H1 (cell line): Measurements from ENCODE around the gene RUVBL2. TPM values are rescaled to one million over a fixed set of nuclear protein-coding genes. Genes with fewer than 3 reads are reported as not detected.
A peak's percentile ranks its signal among the peaks of the same experiment; 100 is the strongest.
"Not testable (repeated sequence)": the region's sequence is repeated elsewhere in the genome, so short reads cannot be mapped to it uniquely, and the experiment has no call there.

Experiments
- CTCF ChIA-PET: fragments of 300-600 bp; sonication (Branson Sonifier 250); formaldehyde crosslinking; loops from one replicate; lab custom pipeline; 2021; ENCODE audit not compliant: partially characterized antibody; lab: Charles Lee
- POLR2A ChIA-PET: fragments of 300-600 bp; sonication (Branson Sonifier 250); formaldehyde crosslinking; loops from one replicate; lab custom pipeline; 2021; ENCODE audit warnings: inconsistent platforms; ENCODE audit not compliant: partially characterized antibody; lab: Charles Lee
- DNase-seq, 2 experiments: peaks; one replicate each; pipeline versions ENCODE4 v3.0.0 to v3.0.0-alpha.2; 2010 to 2022; ENCODE audit warnings: low spot score in 2 of 2, low read depth in 1 of 2, mixed read lengths in 1 of 2
- FAIRE-seq: peaks from 2 replicates; lab custom pipeline; 2011; peaks lifted over from hg19 to GRCh38; lab: Jason Lieb, UNC
- H2AFZ ChIP-seq: 2 replicates; pipeline ENCODE4 v1.8.1; 2012; ENCODE audit warnings: low read length, inconsistent platforms
- H2AK5ac ChIP-seq: 2 replicates; pipeline ENCODE4 v1.6.1; 2013; ENCODE audit warnings: low read depth, low read length
- H2BK120ac ChIP-seq: replicated peaks from 2 replicates; pipeline ENCODE3; 2013; ENCODE audit warnings: low read depth, low read length, inconsistent platforms
- H2BK12ac ChIP-seq: 2 replicates; pipeline ENCODE4 v1.6.1; 2013; ENCODE audit warnings: low read depth, low read length
- H2BK15ac ChIP-seq: 2 replicates; pipeline ENCODE4 v1.6.1; 2013; ENCODE audit warnings: low read length
- H2BK20ac ChIP-seq: 2 replicates; pipeline ENCODE4 v1.6.1; 2013; ENCODE audit warnings: low read length
- H2BK5ac ChIP-seq: 2 replicates; pipeline ENCODE4 v1.6.1; 2013; ENCODE audit warnings: low read depth, low read length
- H3K14ac ChIP-seq: 2 replicates; pipeline ENCODE4 v1.6.1; 2013; ENCODE audit warnings: inconsistent platforms; ENCODE audit not compliant: insufficient read length
- H3K18ac ChIP-seq: 2 replicates; pipeline ENCODE4 v1.6.1; 2013; ENCODE audit warnings: low read length; ENCODE audit errors: extremely low read depth
- H3K23ac ChIP-seq: 2 replicates; pipeline ENCODE4 v1.6.1; 2013; ENCODE audit warnings: inconsistent platforms; ENCODE audit not compliant: insufficient read length
- H3K23me2 ChIP-seq: 2 replicates; pipeline ENCODE4 v1.6.1; 2013; ENCODE audit warnings: low read depth, low read length
- H3K27ac ChIP-seq: 2 replicates; pipeline ENCODE4 v1.6.1; 2011; ENCODE audit warnings: low read depth, low read length, inconsistent platforms
- H3K27me3 ChIP-seq, 4 experiments: replicated peaks in 1 of 4; 1 replicate in 1 of 4; 2 replicates in 3 of 4; pipeline versions ENCODE4 v1.6.1 to v1.8.1; 2011 to 2013; ENCODE audit warnings: low read length in 3 of 4, mild to moderate bottlenecking in 3 of 4, inconsistent platforms in 2 of 4, mixed read lengths in 2 of 4, moderate library complexity in 1 of 4; ENCODE audit not compliant: control insufficient read depth in 3 of 4, insufficient read depth in 3 of 4; ENCODE audit errors: extremely low read depth in 1 of 4
- H3K36me3 ChIP-seq, 4 experiments: 2 replicates each; pipeline versions ENCODE4 v1.6.1 to v1.8.1; 2011 to 2013; ENCODE audit warnings: mild to moderate bottlenecking in 4 of 4, low read length in 3 of 4, moderate library complexity in 2 of 4, control low read depth in 1 of 4, inconsistent platforms in 1 of 4; ENCODE audit not compliant: insufficient read depth in 4 of 4, control insufficient read depth in 2 of 4
- H3K4ac ChIP-seq: replicated peaks from 2 replicates; pipeline ENCODE3; 2013; ENCODE audit warnings: low read length, low read depth, mixed read lengths, inconsistent platforms; ENCODE audit not compliant: insufficient read length
- H3K4me1 ChIP-seq, 4 experiments: replicated peaks in 1 of 4; 1 replicate in 1 of 4; 2 replicates in 3 of 4; pipeline versions ENCODE4 v1.6.1 to v1.8.1; 2011 to 2013; ENCODE audit warnings: low read length in 3 of 4, inconsistent platforms in 2 of 4, mixed read lengths in 1 of 4; ENCODE audit not compliant: insufficient read depth in 4 of 4, control insufficient read depth in 3 of 4
- H3K4me2 ChIP-seq, 2 experiments: 2 replicates each; pipeline versions ENCODE4 v1.6.1 to v1.8.1; 2011 to 2013; ENCODE audit warnings: low read depth in 2 of 2, low read length in 2 of 2, control low read depth in 1 of 2, inconsistent platforms in 1 of 2, mild to moderate bottlenecking in 1 of 2; ENCODE audit not compliant: insufficient read depth in 1 of 2
- H3K4me3 ChIP-seq, 4 experiments: fragments of 200-600, 300-600 bp in 1 of 4; sonication (generic), shearing (Covaris generic), sonication (Bioruptor Twin) in 1 of 4; 2 replicates each; pipeline versions ENCODE4 v1.5.1 to v1.8.1; 2011 to 2016; ENCODE audit warnings: low read length in 4 of 4, low read depth in 3 of 4, control low read depth in 2 of 4, inconsistent platforms in 2 of 4, mild to moderate bottlenecking in 2 of 4, mixed read lengths in 1 of 4, moderate library complexity in 1 of 4; ENCODE audit not compliant: insufficient read depth in 2 of 4; ENCODE audit errors: extremely low read depth in 1 of 4
- H3K56ac ChIP-seq: replicated peaks from 2 replicates; pipeline ENCODE3; 2013; ENCODE audit warnings: low read depth, mild to moderate bottlenecking, mixed read lengths, low read length, inconsistent platforms; ENCODE audit not compliant: insufficient read length
- H3K79me1 ChIP-seq: 2 replicates; pipeline ENCODE4 v1.6.1; 2013; ENCODE audit warnings: low read depth, low read length, control low read depth
- H3K79me2 ChIP-seq, 2 experiments: 2 replicates each; pipeline versions ENCODE4 v1.6.1 to v1.8.1; 2012 to 2013; ENCODE audit warnings: low read length in 2 of 2, mild to moderate bottlenecking in 2 of 2, inconsistent platforms in 1 of 2; ENCODE audit not compliant: insufficient read depth in 2 of 2, control insufficient read depth in 1 of 2
- H3K9ac ChIP-seq, 4 experiments: replicated peaks in 1 of 4; 1 replicate in 1 of 4; 2 replicates in 3 of 4; pipeline versions ENCODE4 v1.6.1 to v1.8.1; 2011 to 2013; ENCODE audit warnings: low read depth in 3 of 4, low read length in 3 of 4, control low read depth in 2 of 4, mild to moderate bottlenecking in 2 of 4, moderate library complexity in 2 of 4, inconsistent platforms in 1 of 4; ENCODE audit errors: extremely low read depth in 1 of 4
- H3K9me3 ChIP-seq, 2 experiments: 2 replicates each; pipeline versions ENCODE4 v1.6.1 to v1.8.1; 2012 to 2013; ENCODE audit warnings: mild to moderate bottlenecking in 2 of 2, moderate library complexity in 2 of 2, control low read depth in 1 of 2, inconsistent platforms in 1 of 2, low read depth in 1 of 2, low read length in 1 of 2, mixed read lengths in 1 of 2; ENCODE audit not compliant: insufficient read depth in 2 of 2
- H4K20me1 ChIP-seq, 2 experiments: replicated peaks in 1 of 2; 2 replicates each; pipeline versions ENCODE3 to v1.8.1; 2011 to 2013; ENCODE audit warnings: inconsistent platforms in 2 of 2, low read length in 2 of 2, mild to moderate bottlenecking in 1 of 2; ENCODE audit not compliant: insufficient read depth in 2 of 2, control insufficient read depth in 1 of 2
- H4K5ac ChIP-seq: 2 replicates; pipeline ENCODE4 v1.6.1; 2013; ENCODE audit warnings: low read length, low read depth, mixed read lengths, inconsistent platforms; ENCODE audit not compliant: insufficient read length
- H4K8ac ChIP-seq: 2 replicates; pipeline ENCODE4 v1.8.0; 2013; ENCODE audit warnings: mild to moderate bottlenecking, moderate library complexity, low read length, inconsistent platforms; ENCODE audit not compliant: insufficient read depth; ENCODE audit errors: extremely low read depth
- H4K91ac ChIP-seq: replicated peaks from 2 replicates; pipeline ENCODE3; 2013; ENCODE audit warnings: low read length, mixed read lengths, inconsistent platforms; ENCODE audit not compliant: insufficient read length
- CREB1 ChIP-seq: IDR thresholded peaks from 2 replicates; pipeline ENCODE4 v1.6.1; 2012; ENCODE audit warnings: inconsistent platforms
- NANOG ChIP-seq: IDR thresholded peaks from 2 replicates; pipeline ENCODE4 v1.6.1; 2011; ENCODE audit warnings: low read length, low read depth, mild to moderate bottlenecking, inconsistent platforms; ENCODE audit not compliant: insufficient read depth, poor library complexity, severe bottlenecking
- RAD21 ChIP-seq, 2 experiments: IDR thresholded peaks in 1 of 2; conservative IDR thresholded peaks in 1 of 2; 2 replicates each; pipeline ENCODE4 v1.6.1; 2011; ENCODE audit warnings: low read depth in 2 of 2, low read length in 2 of 2, improper control_type of control experiment in 1 of 2, inconsistent platforms in 1 of 2, mild to moderate bottlenecking in 1 of 2, moderate library complexity in 1 of 2
- TBP ChIP-seq: IDR thresholded peaks from 2 replicates; pipeline ENCODE4 v1.6.1; 2011; ENCODE audit warnings: low read depth, low read length, improper control_type of control experiment
- YY1 ChIP-seq: IDR thresholded peaks from 2 replicates; pipeline ENCODE4 v1.6.1; 2011; ENCODE audit warnings: low read depth, mild to moderate bottlenecking, low read length
- WGBS, 2 experiments: shearing (Covaris generic) in 1 of 2; methylation state at CpG; one replicate each; pipeline versions ENCODE4 v1.1.6 to v1.1.7; 2013 to 2015; ENCODE audit warnings: low lambda C conversion rate in 2 of 2, mixed read lengths in 2 of 2, inconsistent platforms in 1 of 2, low coverage in 1 of 2, missing lambda C conversion rate in 1 of 2; ENCODE audit not compliant: insufficient replicate concordance in 2 of 2, insufficient coverage in 1 of 2, insufficient read length in 1 of 2; ENCODE audit errors: extremely low coverage in 1 of 2, missing lambda C conversion rate in 1 of 2; 5-methylcytosine and 5-hydroxymethylcytosine counted together
- polyA plus RNA-seq, 7 experiments: library from polyadenylated mRNA; depleted of rRNA in 3 of 7; stranded (reverse) in 5 of 7; unstranded in 2 of 7; fragments of >200 nt in 5 of 7; fragments of 200-250 nt in 2 of 7; gene quantifications; 1 replicate in 5 of 7; 2 replicates in 1 of 7; 4 replicates in 1 of 7; pipeline versions ENCODE4 v1.2.1 to v1.2.3, GENCODE V29; 2011 to 2013; ENCODE audit warnings: missing spikeins in 2 of 7, mixed read lengths in 2 of 7
- total RNA-seq: library from RNA; stranded (reverse); fragmentation: NEBNext Ultra II Directional; extraction: Animal tissue kit (Norgen Biotek cat#: 25700); gene quantifications from 2 replicates; pipeline ENCODE4 v1.2.1, GENCODE V29; 2021
- TF ChIP-seq, protein P1 (sequence below), 3 experiments: IDR thresholded peaks; 1 replicate in 2 of 3; 2 replicates in 1 of 3; pipeline versions ENCODE4 v1.5.1 to v1.6.1; 2011; ENCODE audit warnings: low read length in 3 of 3, mild to moderate bottlenecking in 3 of 3, inconsistent platforms in 2 of 3, low read depth in 1 of 3, moderate library complexity in 1 of 3; ENCODE audit not compliant: insufficient read depth in 1 of 3; ENCODE audit errors: control extremely low read depth in 1 of 3

Gene RUVBL2
- total and polyA plus RNA-seq, 2 of the 8 experiments (the other 6 are each of a cell fraction or from before 2014, with no cell fraction given): 152 to 247 TPM

DNA sequence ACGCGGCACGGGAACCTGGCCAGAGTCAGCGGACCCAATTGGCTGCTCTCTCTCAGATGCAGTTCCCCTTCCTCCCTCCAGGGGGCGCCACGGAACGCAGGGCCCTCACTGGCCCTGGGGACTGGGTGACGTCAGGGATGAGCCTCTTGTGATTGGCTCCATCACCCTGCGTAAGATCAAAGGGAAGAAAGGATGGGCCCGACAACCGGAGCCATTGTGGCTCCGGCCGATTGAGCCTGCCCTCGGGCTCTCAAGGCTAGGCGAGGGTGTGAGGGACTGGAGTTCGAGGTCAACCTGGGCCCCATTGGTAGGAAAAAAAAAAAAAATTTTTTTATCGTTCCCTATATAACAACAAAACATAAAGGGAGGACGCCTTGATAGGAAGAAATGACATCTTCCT lies 43.1 kb downstream of the RUVBL2 start, which contains the start of gene CGB1:
CGB1 (minus strand) TSS at position 81 of the 400 bp plus-strand sequence. CDS start 184 bp downstream, outside the sequence.
- not testable (repeated sequence) for H3K4ac ChIP-seq, H2BK12ac ChIP-seq, H4K91ac ChIP-seq, H3K9ac ChIP-seq, H2BK20ac ChIP-seq, H3K79me2 ChIP-seq, H3K23me2 ChIP-seq, FAIRE-seq
- 72% methylated on average over 9 of the region's 18 CpGs; no CpG with 5 or more reads in 1 of the 2 experiments for WGBS, 2 experiments
- TF ChIP-seq TBP: peak; percentile 93
- TF ChIP-seq RAD21 (IDR thresholded peaks at IDR 0.05 in 1 of 2, conservative IDR thresholded peaks at IDR 0.05 in 1 of 2; ENCODE audit: low read depth in 2 of 2, low read length in 2 of 2): peak; percentile 24 to 47; a peak in 2 of 4 replicates
- TF ChIP-seq CREB1: peak; percentile 80
- TF ChIP-seq, protein P1, sequence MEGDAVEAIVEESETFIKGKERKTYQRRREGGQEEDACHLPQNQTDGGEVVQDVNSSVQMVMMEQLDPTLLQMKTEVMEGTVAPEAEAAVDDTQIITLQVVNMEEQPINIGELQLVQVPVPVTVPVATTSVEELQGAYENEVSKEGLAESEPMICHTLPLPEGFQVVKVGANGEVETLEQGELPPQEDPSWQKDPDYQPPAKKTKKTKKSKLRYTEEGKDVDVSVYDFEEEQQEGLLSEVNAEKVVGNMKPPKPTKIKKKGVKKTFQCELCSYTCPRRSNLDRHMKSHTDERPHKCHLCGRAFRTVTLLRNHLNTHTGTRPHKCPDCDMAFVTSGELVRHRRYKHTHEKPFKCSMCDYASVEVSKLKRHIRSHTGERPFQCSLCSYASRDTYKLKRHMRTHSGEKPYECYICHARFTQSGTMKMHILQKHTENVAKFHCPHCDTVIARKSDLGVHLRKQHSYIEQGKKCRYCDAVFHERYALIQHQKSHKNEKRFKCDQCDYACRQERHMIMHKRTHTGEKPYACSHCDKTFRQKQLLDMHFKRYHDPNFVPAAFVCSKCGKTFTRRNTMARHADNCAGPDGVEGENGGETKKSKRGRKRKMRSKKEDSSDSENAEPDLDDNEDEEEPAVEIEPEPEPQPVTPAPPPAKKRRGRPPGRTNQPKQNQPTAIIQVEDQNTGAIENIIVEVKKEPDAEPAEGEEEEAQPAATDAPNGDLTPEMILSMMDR (IDR thresholded peaks at IDR 0.05; ENCODE audit: control extremely low read depth in 1 of 3, insufficient read depth in 1 of 3, low read depth in 1 of 3, low read length in 3 of 3): peak; percentile 65 to 78 (median 74)
- peak; percentile 53; the same call in 1 of the 2 replicates for TF ChIP-seq YY1
- TF ChIP-seq NANOG: peak; percentile 29
- TF ChIP-seq, all 59 proteins: peak for 6; not testable (repeated sequence) for 53
- H2AFZ ChIP-seq, H3K36me3 ChIP-seq, H3K23ac ChIP-seq, H2BK15ac ChIP-seq, H3K14ac ChIP-seq, H3K27me3 ChIP-seq, H3K4me2 ChIP-seq, H3K9me3 ChIP-seq, H3K27ac ChIP-seq, H4K20me1 ChIP-seq, H3K4me1 ChIP-seq, H3K4me3 ChIP-seq, CTCF ChIA-PET, H2AK5ac ChIP-seq, H3K18ac ChIP-seq, H2BK120ac ChIP-seq, H4K8ac ChIP-seq, POLR2A ChIA-PET, H2BK5ac ChIP-seq, H3K56ac ChIP-seq, H4K5ac ChIP-seq, H3K79me1 ChIP-seq: not testable (repeated sequence)
- DNase-seq: peak in 1 of 2 experiments; percentile 89
